SH-SY5Y (cell line): ENCODE data around the gene LARP4.

Experiments
- GATA2 ChIP-seq: IDR thresholded peaks from 2 replicates; pipeline ENCODE4 v1.6.1; 2011; ENCODE audit warnings: mild to moderate bottlenecking, low read depth, low read length
- GATA3 ChIP-seq: IDR thresholded peaks from 2 replicates; pipeline ENCODE4 v1.6.1; 2011; ENCODE audit warnings: low read depth, mild to moderate bottlenecking, low read length, moderate library complexity

DNA sequence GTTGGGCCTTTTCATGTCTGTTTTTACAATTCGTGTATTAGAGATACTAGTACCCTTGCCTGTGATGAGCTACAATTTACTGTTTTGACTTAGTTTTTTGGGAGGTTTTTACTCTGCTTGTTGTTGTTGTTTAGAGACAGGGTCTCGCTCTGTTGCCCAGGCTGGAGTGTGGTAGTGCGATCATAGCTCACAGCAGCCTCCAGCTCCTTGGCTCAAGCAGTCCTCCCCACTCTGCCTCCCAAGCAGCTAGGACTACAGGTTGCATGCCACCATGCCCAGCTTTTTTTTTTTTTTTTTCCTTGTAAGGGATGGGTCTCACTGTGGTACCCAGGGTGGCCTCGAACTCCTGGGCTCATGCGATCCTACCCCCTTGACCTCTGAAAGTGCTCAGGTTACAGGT, 52.1 kb downstream of the LARP4 start:
- TF ChIP-seq GATA2, result no peak
- no peak for TF ChIP-seq GATA3
